SU-DHL-6 (cell line): ENCODE results near the gene PHF23.

Experiments
- H2AFZ ChIP-seq: fragments of 200-600 bp; sonication (generic); 2 replicates; pipeline ENCODE4 v1.6.1; 2014; ENCODE audit warnings: low read depth, mild to moderate bottlenecking, moderate library complexity, mixed read lengths, antibody characterized with exemption, low read length; ENCODE audit not compliant: severe bottlenecking
- H3F3A ChIP-seq: fragments of 200-600 bp; shearing (Covaris generic); 2 replicates; pipeline ENCODE4 v1.6.0; 2016; ENCODE audit warnings: antibody characterized with exemption, mild to moderate bottlenecking; ENCODE audit not compliant: insufficient read depth
- H3K27ac ChIP-seq: fragments of 200-600 bp; sonication (generic); 2 replicates; pipeline ENCODE4 v1.5.1; 2016; ENCODE audit warnings: low read depth, mild to moderate bottlenecking, low read length, moderate library complexity, mixed read lengths
- H3K27me3 ChIP-seq: fragments of 200-600 bp; sonication (generic), shearing (Covaris generic); 2 replicates; pipeline ENCODE4 v1.6.0; 2014; ENCODE audit warnings: mild to moderate bottlenecking, low read length
- H3K36me3 ChIP-seq: fragments of 200-600 bp; sonication (generic); 2 replicates; pipeline ENCODE4 v1.6.1; 2014; ENCODE audit warnings: mild to moderate bottlenecking, low read length, mixed read lengths
- H3K4me2 ChIP-seq: fragments of 300-600, 200-600 bp; shearing (Covaris generic), sonication (generic); 2 replicates; pipeline ENCODE4 v1.6.0; 2014; ENCODE audit warnings: low read length, low read depth, mild to moderate bottlenecking; ENCODE audit not compliant: poor library complexity, severe bottlenecking
- H3K4me3 ChIP-seq: fragments of 200-600 bp; sonication (generic); 2 replicates; pipeline ENCODE4 v1.5.1; 2014; ENCODE audit warnings: antibody characterized with exemption, low read length, mild to moderate bottlenecking, mixed read lengths; ENCODE audit not compliant: insufficient read depth, poor library complexity, severe bottlenecking
- H3K79me2 ChIP-seq: fragments of 200-600 bp; sonication (generic); 2 replicates; pipeline ENCODE4 v1.6.1; 2014; ENCODE audit warnings: mild to moderate bottlenecking, low read length, moderate library complexity; ENCODE audit not compliant: insufficient read depth
- H3K9ac ChIP-seq: fragments of 200-600 bp; sonication (generic); 2 replicates; pipeline ENCODE4 v1.7.0; 2014; ENCODE audit warnings: mild to moderate bottlenecking, low read length
- H3K9me2 ChIP-seq: fragments of 200-600 bp; sonication (generic); replicated peaks from 2 replicates; pipeline ENCODE4 v1.6.1; 2014; ENCODE audit warnings: low read length; ENCODE audit not compliant: insufficient read depth
- H3K9me3 ChIP-seq: fragments of 200-600 bp; sonication (generic); 2 replicates; pipeline ENCODE4 v1.6.1; 2014; ENCODE audit warnings: low read length, mixed read lengths; ENCODE audit not compliant: insufficient read depth
- H4K20me1 ChIP-seq: fragments of 200-600 bp; sonication (generic); 2 replicates; pipeline ENCODE4 v1.6.1; 2014; ENCODE audit warnings: low read depth, mild to moderate bottlenecking, antibody characterized with exemption, low read length, moderate library complexity, mixed read lengths
- CTCF ChIP-seq: fragments of 200-600 bp; sonication (generic); IDR thresholded peaks from one replicate; pipeline ENCODE4 v1.5.1; 2017; ENCODE audit warnings: antibody characterized with exemption, mild to moderate bottlenecking, low read length, moderate library complexity; ENCODE audit not compliant: insufficient read depth, poor library complexity, severe bottlenecking
- EZH2phosphoT487 ChIP-seq: fragments of 200-600 bp; sonication (generic), shearing (Covaris generic); conservative IDR thresholded peaks from 2 replicates; pipeline ENCODE4 v1.6.1; 2018; ENCODE audit warnings: mild to moderate bottlenecking, antibody characterized with exemption, low read length, moderate library complexity, mixed read lengths

The PHF23 gene

GRCh38 chr17:7283471-7284216 is 44.4 kb upstream of the PHF23 start:
- H4K20me1 ChIP-seq, result no peaks in the 10 kb centered on the region
- no peak overlapping the region for H3K27ac ChIP-seq
- peaks cover 4% of the 10 kb centered on the region; the same call in 1 of the 2 replicates for H3F3A ChIP-seq
- H3K4me3 ChIP-seq, result no peak overlapping the region
- no peaks in the 10 kb centered on the region for H3K79me2 ChIP-seq
- no peak overlapping the region for H3K9ac ChIP-seq
- TF ChIP-seq CTCF (no peak), EZH2phosphoT487 (no peak)
- H3K4me2 ChIP-seq, result no peak overlapping the region
- H3K27me3 ChIP-seq, result no peaks in the 10 kb centered on the region
- H3K9me2 ChIP-seq, result no peaks in the 10 kb centered on the region
- no peak overlapping the region for H2AFZ ChIP-seq
- no peaks in the 10 kb centered on the region for H3K36me3 ChIP-seq
- H3K9me3 ChIP-seq, result no peaks in the 10 kb centered on the region

GRCh38 chr17:7282752-7283321 is 43.6 kb upstream of the PHF23 start:
- no peaks in the 10 kb centered on the region for H3K9me3 ChIP-seq
- H3K79me2 ChIP-seq, result no peaks in the 10 kb centered on the region
- no peak for TF ChIP-seq CTCF
- TF ChIP-seq EZH2phosphoT487, result no peak
- H3K36me3 ChIP-seq, result no peaks in the 10 kb centered on the region
- H3K27ac ChIP-seq, result no peak overlapping the region
- no peaks in the 10 kb centered on the region for H3K27me3 ChIP-seq
- H3F3A ChIP-seq, result peaks cover 4% of the 10 kb centered on the region; the same call in 1 of the 2 replicates
- no peak overlapping the region for H2AFZ ChIP-seq
- no peaks in the 10 kb centered on the region for H4K20me1 ChIP-seq
- no peak overlapping the region for H3K9ac ChIP-seq
- H3K4me3 ChIP-seq, result no peak overlapping the region
- no peaks in the 10 kb centered on the region for H3K9me2 ChIP-seq
- H3K4me2 ChIP-seq, result no peak overlapping the region

- no peaks in the 10 kb centered on the region for H3K9me3 ChIP-seq
- H2AFZ ChIP-seq, result no peak overlapping the region
- TF ChIP-seq EZH2phosphoT487, result no peak
- TF ChIP-seq CTCF, result no peak
- no peaks in the 10 kb centered on the region for H3K36me3 ChIP-seq
- H3K4me3 ChIP-seq, result peak overlapping the region; percentile 31
- no peaks in the 10 kb centered on the region for H3K27me3 ChIP-seq
- no peaks in the 10 kb centered on the region for H3K79me2 ChIP-seq
- no peaks in the 10 kb centered on the region for H3K9me2 ChIP-seq
- no peaks in the 10 kb centered on the region for H4K20me1 ChIP-seq
- H3K27ac ChIP-seq, result no peak overlapping the region
- peak overlapping the region; percentile 54 for H3K4me2 ChIP-seq
- no peak overlapping the region for H3K9ac ChIP-seq
- H3F3A ChIP-seq, result peaks cover 4% of the 10 kb centered on the region; the same call in 1 of the 2 replicates
Observed at GRCh38 chr17:7281953-7282751, 42.9 kb upstream of the PHF23 start.
